ENCODE data around the gene FOS. TPM values are rescaled to one million over a fixed set of nuclear protein-coding genes. Genes with fewer than 3 reads are reported as not detected.

FOS gene
- total RNA-seq, 1 donor from 2014 or later: 278 TPM

DNA sequence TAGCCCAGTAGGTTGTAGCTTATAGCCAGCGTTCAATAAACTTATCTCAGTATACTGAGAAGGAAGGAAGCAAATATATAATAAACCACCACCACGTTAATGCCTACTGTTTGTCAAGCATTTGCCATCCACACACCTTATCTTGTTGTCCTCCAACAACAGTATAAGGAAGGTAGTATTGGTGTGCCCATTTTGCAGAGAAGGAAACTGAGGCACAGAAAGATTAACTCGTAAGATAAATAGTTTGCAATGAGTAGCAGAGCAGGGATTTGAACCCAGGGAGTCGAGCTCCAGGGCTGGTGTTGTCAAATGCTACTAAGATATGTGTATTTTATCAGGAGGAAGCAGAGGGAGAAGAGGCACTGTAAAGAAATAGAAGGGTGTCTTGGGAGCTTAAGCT, 27.8 kb upstream of the FOS start:
- no peak for DNase-seq (ENCODE audit: low read depth in 2 of 2)

DNA sequence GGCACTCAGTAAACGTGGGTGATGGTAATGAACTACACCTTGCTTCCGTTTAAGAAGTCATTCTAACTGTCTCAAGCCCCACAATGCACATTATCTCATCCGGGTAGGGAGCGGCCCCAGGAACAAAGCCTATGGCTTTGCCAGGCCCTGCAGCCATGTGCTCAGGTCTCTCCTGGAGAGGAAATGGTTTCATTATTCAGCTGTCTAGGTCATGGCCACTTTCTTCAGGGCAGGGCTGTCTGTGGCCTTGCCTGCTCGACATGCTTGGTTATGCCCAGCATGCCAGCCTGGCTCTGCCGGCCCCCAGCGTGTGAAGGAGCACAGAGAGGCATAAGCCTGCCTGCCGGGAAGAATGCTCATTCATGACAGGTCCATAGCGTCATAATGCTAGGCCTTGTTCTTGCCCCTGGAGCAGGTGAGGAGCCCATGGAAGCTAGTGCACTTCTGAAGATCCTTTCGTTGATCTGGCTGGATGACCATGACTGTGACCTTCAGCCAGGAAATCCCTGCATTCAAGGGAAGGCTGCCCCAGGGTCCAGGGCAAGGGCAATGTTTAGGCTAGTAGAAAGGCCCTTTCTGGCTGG, 26.3 kb upstream of the FOS start:
- peak; percentile 35 to 55 for DNase-seq (ENCODE audit: low read depth in 2 of 2)

GRCh38 chr14:75254381-75254822, 24.2 kb upstream of the FOS start:
- DNase-seq (ENCODE audit: low read depth in 2 of 2): peak in 1 of 2 donors; percentile 75

DNA sequence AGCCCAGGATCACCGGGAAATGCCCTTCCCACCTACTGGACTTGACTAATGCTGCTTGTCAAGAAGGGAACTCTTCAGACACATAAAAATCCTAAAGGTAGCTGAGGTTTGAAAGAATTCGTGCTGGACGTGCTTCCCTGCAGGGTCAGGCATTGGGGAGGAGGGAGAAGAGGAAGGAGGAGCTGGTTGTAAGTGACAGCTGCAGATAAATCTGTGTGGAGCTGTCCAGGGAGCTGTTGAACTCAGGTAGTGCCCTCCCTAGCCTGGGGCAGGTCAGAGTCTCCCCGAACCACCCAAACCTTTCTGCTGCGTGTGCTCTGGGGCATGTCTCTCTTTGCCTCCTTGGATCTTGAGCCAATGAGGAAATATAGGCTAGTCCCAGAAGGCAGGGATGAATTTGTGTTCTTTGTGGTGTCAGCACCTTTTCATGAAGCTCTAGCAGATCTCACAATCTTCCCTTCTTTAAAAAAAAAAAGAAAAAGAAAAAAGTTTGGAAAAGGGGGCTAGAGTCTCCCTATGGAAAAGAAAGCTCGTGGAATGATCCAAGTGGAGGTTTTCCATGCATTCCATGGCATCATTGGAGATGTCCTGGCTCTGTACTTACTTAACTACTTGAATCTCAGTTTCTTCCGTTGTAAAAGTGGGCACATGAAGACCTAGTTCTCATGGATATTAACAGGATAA, 23.6 kb upstream of the FOS start:
- DNase-seq (ENCODE audit: low read depth in 2 of 2): peak in 1 of 2 donors; percentile 27

DNA sequence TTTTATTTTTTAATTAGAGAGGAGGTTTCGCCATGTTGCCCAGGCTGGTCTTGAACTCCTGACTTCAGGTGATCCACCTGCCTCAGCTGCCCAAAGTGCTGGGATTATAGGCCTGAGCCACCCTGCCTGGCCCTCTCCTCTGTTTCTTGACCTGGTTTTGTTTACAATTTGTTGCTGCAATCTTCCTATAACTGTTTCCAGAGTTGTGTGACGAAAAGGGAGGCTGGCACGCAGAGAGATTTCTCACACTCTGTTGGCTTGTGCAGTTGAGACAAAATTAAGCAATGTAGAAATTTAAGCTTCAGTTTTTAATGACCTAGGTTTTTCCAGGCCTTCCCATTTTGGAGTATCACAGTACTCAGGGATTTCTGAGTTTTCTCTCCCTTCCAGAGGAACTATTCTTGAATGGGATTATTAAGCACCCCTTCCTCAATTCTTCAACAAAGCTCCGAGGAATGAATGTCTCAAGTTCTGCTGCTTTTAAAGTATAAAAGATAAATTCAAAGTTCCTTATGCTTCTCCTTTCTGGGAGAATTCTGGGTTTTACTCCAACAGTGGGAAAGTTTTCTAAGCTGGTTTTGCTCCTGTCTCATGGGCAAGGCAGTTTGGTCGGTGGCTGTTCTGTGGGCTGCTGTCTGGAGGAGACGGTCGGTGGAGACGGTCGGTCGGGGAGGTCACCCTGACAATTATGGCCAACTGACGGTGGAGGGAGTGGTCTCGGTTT, 20.4 kb upstream of the FOS start:
- peak; percentile 34 to 45 for DNase-seq (ENCODE audit: low read depth in 2 of 2)

- DNase-seq (ENCODE audit: low read depth in 2 of 2): peak; percentile 100
Observed at GRCh38 chr14:75258803-75259509, 19.7 kb upstream of the FOS start.

GRCh38 chr14:75259510-75259855, 19.1 kb upstream of the FOS start:
- DNase-seq (ENCODE audit: low read depth in 2 of 2): peak; percentile 76 to 84

DNA sequence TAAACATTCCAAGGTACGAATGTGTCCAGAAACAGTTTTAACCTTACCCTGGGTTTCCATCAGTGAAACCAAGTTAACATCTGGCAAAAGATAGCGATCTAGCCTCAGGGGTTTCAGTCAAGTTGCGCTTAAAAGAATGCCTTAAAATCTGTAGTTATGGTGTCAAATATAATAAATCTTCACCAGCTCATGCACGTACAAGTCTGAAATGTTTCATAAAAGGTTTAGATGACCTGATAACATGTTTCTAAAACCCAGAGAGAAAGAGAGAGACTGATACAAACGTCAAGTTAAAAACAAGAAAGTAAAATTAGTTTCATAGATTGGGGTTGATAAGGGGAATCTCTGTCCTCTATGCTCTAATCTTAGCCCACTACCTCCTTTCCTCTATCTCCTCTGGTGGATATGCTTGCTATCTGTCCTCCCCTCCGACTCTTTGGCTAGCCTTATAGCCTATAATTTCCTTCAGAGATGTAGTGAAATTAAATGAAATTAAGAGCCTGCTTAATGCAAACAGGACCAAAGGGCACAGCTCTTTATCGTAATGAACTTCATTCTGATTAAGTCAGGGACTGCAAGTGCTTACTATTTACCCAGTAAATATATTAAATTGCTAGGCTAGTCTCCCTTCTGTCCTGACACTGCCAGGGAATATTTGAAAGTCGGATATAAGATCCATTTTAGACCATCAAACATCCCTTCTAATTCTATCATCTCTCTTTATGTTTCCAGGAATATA, 18.4 kb upstream of the FOS start:
- DNase-seq (ENCODE audit: low read depth in 2 of 2): no peak

DNA sequence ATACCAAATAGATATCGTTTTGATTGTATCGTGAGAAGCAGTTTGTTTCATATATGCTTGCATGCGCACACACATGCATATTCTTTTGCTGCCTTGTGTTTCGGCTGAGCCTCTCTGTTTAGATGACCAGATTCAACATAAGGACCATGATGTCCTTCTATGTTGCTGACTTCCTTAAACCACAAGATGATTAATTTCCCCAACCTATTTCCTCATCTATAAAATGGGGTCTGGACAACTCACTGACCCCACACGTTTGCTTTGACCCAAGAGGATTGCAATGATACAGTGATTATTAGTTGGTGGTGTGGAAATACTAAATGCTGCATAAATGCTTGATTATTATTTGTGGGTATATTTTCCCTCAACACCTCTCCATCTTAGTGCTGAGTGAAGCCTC, 16.8 kb upstream of the FOS start:
- DNase-seq (ENCODE audit: low read depth in 2 of 2): no peak

DNA sequence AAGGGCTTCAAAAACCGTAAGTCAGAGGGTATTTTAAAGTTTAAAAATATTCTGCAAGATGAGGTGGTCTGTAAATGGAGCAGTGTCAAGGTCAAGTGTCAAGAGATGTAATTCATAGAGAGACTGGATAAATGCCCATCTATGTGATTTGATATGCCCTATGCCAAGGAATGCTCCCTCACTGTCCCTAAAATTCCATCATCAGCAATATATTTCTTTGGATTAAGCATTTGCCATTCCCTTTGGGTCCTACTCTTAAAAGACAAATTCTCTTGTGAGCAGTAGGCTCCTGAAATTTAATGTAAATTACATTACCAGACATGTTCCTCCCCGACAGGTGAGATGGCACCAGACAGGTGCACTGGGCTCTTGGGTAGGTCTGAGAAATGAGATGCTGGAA, 16.0 kb upstream of the FOS start:
- DNase-seq (ENCODE audit: low read depth in 2 of 2): no peak

DNA sequence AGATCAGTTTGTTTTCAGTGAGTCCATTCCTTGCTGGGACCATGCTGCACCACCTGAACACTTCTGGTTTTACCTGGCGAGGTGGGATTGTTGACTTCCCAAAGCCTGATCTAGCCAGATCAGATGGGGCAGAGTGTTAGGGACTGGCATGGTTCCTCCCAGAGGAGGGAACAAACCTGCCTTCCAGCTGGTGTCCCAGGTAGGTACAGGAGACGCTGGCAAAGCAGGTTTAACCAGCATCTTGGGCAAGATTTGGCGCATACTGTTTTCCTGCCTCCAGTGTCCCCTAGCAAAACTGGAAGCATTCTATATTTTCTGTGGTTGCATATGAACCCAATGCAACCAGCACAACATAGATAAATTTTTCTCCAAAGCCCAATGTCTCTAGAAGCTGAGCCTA, 14.6 kb upstream of the FOS start:
- DNase-seq (ENCODE audit: low read depth in 2 of 2): no peak

- peak; percentile 33 to 67 for DNase-seq (ENCODE audit: low read depth in 2 of 2)
Observed at GRCh38 chr14:75267141-75267721, 11.4 kb upstream of the FOS start.

GRCh38 chr14:75268633-75269550, 9.7 kb upstream of the FOS start:
- DNase-seq (ENCODE audit: low read depth in 2 of 2): no peak

GRCh38 chr14:75271514-75271913, 7.1 kb upstream of the FOS start:
- DNase-seq (ENCODE audit: low read depth in 2 of 2): no peak

GRCh38 chr14:75273272-75274049, 5.2 kb upstream of the FOS start:
- DNase-seq (ENCODE audit: low read depth in 2 of 2): no peak

DNA sequence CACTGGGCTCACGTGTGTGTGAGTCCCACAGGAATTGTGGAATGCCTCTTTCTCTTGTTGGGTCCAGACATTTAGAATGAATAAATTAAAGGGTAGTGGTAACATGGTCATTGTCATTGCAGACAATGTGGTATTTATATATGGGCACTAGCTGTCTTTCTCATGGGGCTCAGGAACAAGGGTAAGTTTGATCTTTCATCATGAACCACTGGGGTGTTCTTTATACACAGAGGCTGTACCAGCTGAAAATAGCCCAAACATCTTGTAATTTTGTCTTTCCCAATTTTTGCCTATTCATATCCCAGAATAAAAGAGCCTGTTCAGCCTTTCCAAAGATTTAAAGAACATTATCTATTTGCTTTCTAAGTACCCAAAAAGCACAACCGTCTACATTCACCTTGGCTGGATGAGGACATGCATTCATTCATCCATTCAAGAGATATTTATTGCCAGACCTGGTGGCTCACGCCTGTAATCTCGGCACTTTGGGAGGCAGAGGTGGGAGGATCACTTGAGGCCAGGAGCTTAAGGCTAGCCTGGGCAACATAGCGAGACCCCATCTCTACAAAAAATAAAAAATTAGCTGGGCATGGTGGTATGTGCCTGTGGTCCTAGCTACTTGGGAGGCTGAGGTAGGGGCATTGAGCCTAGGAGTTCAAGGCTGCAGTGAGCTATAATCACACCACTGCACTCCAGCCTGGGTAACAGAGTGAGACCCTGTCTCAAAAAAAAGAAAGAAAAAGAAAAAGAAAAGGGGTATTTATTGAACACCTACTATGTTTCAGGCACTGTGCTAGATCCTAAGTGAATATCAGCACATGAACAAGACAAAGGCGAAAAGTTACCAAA, 4.4 kb upstream of the FOS start:
- no peak for DNase-seq (ENCODE audit: low read depth in 2 of 2)

DNA sequence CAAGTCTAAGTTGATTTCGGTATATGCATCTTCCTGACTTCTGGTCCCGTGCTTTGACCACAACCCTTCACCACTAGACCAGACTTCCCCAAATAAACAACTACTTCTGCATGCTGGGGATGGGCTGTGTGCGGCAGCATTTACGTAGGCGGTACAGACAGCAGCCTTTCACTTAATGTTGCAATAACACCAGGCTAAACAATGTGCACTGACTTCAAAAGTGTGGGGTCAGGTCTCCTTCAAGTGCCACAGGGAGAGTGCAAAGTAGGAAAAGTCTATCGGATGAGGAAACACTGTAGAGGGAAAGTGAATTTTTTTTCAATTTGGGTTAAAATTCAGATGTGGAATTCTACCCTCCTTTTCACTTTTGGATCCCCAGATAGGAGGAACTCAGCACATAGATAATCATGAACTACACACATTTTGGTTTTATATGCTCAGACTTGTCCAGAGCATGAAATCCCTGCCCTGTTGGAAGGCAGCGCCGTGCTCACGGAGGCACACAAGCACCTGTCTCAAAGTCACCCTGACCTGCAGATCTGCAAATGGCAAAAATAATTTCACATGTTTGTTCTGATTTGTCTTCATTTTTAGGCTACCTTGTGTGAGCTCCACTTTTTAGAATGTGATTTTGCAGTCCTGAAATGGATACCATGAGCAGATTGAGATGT, 3.6 kb upstream of the FOS start:
- no peak for DNase-seq (ENCODE audit: low read depth in 2 of 2)

DNA sequence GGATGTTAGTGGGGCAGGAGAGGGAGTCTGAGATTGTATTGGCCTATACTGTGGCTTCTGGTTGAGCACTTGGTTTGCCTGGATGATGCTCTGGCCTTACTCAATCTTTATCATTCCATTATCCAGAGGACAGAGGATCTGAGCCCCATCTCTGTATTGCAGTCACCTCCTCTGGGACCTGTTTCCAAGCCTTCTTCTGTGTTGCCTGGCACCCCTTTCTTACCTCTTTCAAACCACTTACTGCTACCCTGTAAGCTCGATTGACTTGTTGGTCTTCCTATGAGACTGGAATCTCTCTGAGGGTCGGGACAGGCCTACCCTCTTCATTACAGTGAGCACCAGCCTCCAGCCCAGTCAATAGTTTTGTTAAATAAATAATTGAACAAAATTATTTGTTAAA, 3.0 kb upstream of the FOS start:
- no peak for DNase-seq (ENCODE audit: low read depth in 2 of 2)

Measured in lung microvascular endothelial cell (primary cell).